Hematopoietic multipotent progenitor cell treated with erythropoietin and hydrocortisone succinate and interleukin-3 and kit ligand, for 6 days (in vitro differentiated cells): ENCODE data around the gene TMEM132D.

Experiments
- DNase-seq: peaks from one replicate; pipeline ENCODE4 v3.0.0-alpha.2; 2015

Gene TMEM132D

GRCh38 chr12:129719416-129719815 is 184.4 kb downstream of the TMEM132D start:
- DNase-seq, result no peak

- no peak for DNase-seq
These were observed 186.4 kb downstream of the TMEM132D start for GRCh38 chr12:129717438-129717837.

- DNase-seq, result no peak
These were observed 187.0 kb downstream of the TMEM132D start for GRCh38 chr12:129716825-129717224.

- no peak for DNase-seq
These were observed 197.1 kb downstream of the TMEM132D start for GRCh38 chr12:129706716-129707115.

- DNase-seq, result no peak
These were observed 199.5 kb downstream of the TMEM132D start for GRCh38 chr12:129704232-129704830.

GRCh38 chr12:129701631-129702101 is 202.2 kb downstream of the TMEM132D start:
- no peak for DNase-seq

GRCh38 chr12:129700036-129700435 is 203.8 kb downstream of the TMEM132D start:
- no peak for DNase-seq

- DNase-seq, result no peak
These were observed 206.9 kb downstream of the TMEM132D start for GRCh38 chr12:129696926-129697325.

GRCh38 chr12:129696405-129696804 is 207.4 kb downstream of the TMEM132D start:
- no peak for DNase-seq

- DNase-seq, result no peak
These were observed 210.1 kb downstream of the TMEM132D start for GRCh38 chr12:129693731-129694130.

- DNase-seq, result no peak
These were observed 216.1 kb downstream of the TMEM132D start for GRCh38 chr12:129687731-129688130.

- no peak for DNase-seq
These were observed 222.0 kb downstream of the TMEM132D start for GRCh38 chr12:129681830-129682229.

- no peak for DNase-seq
These were observed 222.7 kb downstream of the TMEM132D start for GRCh38 chr12:129681151-129681550.

- DNase-seq, result no peak
These were observed 227.4 kb downstream of the TMEM132D start for GRCh38 chr12:129676411-129676810.

- DNase-seq, result no peak
These were observed 227.9 kb downstream of the TMEM132D start for GRCh38 chr12:129675947-129676346.

- DNase-seq, result no peak
These were observed 228.3 kb downstream of the TMEM132D start for GRCh38 chr12:129675496-129675895.

GRCh38 chr12:129673806-129674205 is 230.0 kb downstream of the TMEM132D start:
- no peak for DNase-seq

GRCh38 chr12:129672110-129672509 is 231.7 kb downstream of the TMEM132D start:
- DNase-seq, result no peak

GRCh38 chr12:129670256-129670920 is 233.4 kb downstream of the TMEM132D start:
- no peak for DNase-seq

GRCh38 chr12:129665414-129665813 is 238.4 kb downstream of the TMEM132D start:
- no peak for DNase-seq

- no peak for DNase-seq
These were observed 241.6 kb downstream of the TMEM132D start for GRCh38 chr12:129662234-129662633.

- DNase-seq, result no peak
These were observed 242.9 kb downstream of the TMEM132D start for GRCh38 chr12:129660946-129661345.

- DNase-seq, result no peak
These were observed 243.7 kb downstream of the TMEM132D start for GRCh38 chr12:129659961-129660622.

- no peak for DNase-seq
These were observed 246.6 kb downstream of the TMEM132D start for GRCh38 chr12:129657179-129657578.
